ENCODE results near the gene AHCYL1. TPM values are rescaled to one million over a fixed set of nuclear protein-coding genes. Genes with fewer than 3 reads are reported as not detected.

Gene AHCYL1
- polyA plus RNA-seq, 1 experiment = 95.5 TPM

DNA sequence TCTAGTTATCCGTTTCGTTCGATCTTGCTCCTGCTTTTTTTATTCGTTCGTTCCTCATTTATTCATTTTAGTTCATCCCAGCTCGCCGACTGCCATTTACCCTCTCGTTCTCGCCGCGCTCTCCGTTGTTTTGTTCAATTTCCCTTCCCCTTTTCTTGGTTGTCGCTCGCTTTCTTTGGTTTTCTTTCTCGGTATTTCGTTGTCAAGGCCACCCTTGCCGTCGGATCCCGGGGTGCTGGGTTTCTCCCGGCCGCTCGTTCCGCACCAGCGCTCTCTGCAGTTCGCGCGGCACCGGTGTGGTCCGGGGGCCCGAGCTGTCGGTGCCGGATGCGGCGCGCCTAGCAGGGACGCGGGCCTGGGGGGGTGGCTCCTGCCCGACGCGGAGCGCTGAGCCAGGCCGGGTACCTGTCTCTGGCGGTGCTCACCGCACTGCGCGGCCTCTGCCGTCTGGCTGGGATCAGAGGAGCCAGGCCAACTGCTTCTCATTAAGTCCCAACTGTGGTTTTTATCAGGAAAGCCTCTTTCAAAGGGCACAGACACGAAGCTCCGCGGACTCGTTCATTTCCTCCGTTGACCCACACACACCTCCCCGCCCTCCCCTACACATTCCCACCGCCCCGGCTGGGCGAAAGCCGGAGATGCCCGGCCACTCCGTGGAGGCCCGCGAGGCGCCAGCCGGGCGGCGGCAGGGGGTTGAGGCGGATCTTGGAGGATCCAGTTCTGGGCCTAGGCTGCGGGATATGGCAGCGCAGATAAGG lies 84.3 kb downstream of the AHCYL1 start:
- no peak for TF ChIP-seq CTCF (IDR thresholded peaks at IDR 0.05; ENCODE audit: insufficient read depth, low read depth, low read length)
- ChIA-PET CTCF (interaction anchor here (1.2 to 6.3 kb wide), 6 partner anchors 9 to 48 kb away, joined by 3 to 48 read pairs (median 5); no protein-coding TSS in a partner anchor), POLR2A (no interaction called here)
- 0 out of 2 replicates have a peak, but pooled peaks cover 1% of the 10 kb centered on the region for H3K36me3 ChIP-seq (ENCODE audit: control insufficient read depth, insufficient read depth, low read length)
- H3K4me3 ChIP-seq (ENCODE audit: low read depth, low read length) = peak overlapping the region; percentile 43
- H3K27me3 ChIP-seq (ENCODE audit: control insufficient read depth, insufficient read depth, low read length) = peaks cover 25% of the 10 kb centered on the region
- no peak for DNase-seq (ENCODE audit: low read depth)

- ChIA-PET POLR2A (no interaction called here), CTCF (interaction anchor here (1.2 to 6.3 kb wide), 6 partner anchors 10 to 47 kb away, joined by 3 to 48 read pairs (median 5); no protein-coding TSS in a partner anchor)
- peak overlapping the region; percentile 43 for H3K4me3 ChIP-seq (ENCODE audit: low read depth, low read length)
- no peak for DNase-seq (ENCODE audit: low read depth)
- H3K27me3 ChIP-seq (ENCODE audit: control insufficient read depth, insufficient read depth, low read length) = peaks cover 27% of the 10 kb centered on the region
- TF ChIP-seq CTCF (IDR thresholded peaks at IDR 0.05; ENCODE audit: insufficient read depth, low read depth, low read length) = no peak
- 0 out of 2 replicates have a peak, but pooled peaks cover 1% of the 10 kb centered on the region for H3K36me3 ChIP-seq (ENCODE audit: control insufficient read depth, insufficient read depth, low read length)
Measured at GRCh38 chr1:110069404-110070281, 85.1 kb downstream of the AHCYL1 start.

DNA sequence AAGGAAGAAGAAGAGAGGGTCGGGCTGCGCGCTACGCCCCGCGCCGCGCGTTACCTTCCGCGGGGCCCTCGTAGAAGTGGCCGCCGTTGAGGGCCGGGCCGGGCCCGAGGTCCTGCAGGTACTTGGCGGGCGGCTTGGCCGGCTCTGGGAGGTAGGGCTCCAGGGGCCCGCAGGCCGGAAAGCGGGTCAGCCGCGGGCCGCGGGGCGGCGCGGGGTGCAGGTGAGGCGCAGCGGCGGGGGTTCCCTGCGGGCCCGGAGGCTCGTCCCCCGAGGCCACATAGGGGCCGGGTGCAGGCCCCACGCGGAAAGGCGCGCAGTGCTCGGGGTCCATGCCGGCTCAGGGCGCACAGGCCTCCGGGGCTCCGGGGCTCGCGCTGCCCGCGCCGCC lies 85.7 kb downstream of the AHCYL1 start:
- Histone ChIP-seq H3K4me3 (ENCODE audit: low read depth, low read length) (peak overlapping the region; percentile 43), H3K27me3 (ENCODE audit: control insufficient read depth, insufficient read depth, low read length) (peaks cover 27% of the 10 kb centered on the region), H3K36me3 (ENCODE audit: control insufficient read depth, insufficient read depth, low read length) (0 out of 2 replicates have a peak, but pooled peaks cover 1% of the 10 kb centered on the region)
- no peak for TF ChIP-seq CTCF (IDR thresholded peaks at IDR 0.05; ENCODE audit: insufficient read depth, low read depth, low read length)
- DNase-seq (ENCODE audit: low read depth) = no peak
- CTCF ChIA-PET = interaction anchor here (1.3 to 3.1 kb wide), 5 partner anchors 12 to 36 kb away, joined by 3 to 19 read pairs (median 6); no protein-coding TSS in a partner anchor
- POLR2A ChIA-PET = no interaction called here

DNA sequence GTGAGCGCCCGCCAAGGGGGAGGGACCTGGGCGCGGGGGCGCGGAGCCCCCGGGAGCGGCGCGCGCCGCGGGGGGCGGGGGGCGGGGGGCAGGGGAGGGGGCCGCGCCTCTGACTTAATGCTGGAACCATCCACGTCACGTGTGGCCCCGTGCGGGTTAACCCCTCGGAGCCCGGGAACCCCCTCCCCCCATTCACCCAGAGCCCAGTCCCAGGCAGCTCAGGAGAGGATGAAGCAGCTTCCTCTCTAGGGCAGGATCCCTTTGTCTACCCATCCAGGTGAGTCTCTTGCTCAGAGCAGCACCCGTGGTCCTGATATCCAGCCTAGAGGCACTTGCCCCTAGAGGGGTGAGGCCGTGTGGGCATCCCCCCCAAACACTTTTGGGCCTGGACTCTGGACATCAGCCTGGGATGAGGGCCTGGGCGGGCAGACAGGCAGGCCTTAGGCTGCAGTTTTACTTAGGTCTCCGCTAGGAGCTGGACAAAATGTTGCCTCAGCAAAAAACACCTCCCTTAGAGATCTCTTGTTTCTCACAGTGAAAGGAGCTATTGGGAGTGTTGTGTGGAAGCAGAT lies 86.2 kb downstream of the AHCYL1 start, which contains the start of gene ALX3:
TSS of gene ALX3 (minus strand) at position 2 of the 572 bp plus-strand sequence. CDS start 60 bp downstream, outside the sequence.
- TF ChIP-seq CTCF (IDR thresholded peaks at IDR 0.05; ENCODE audit: insufficient read depth, low read depth, low read length) = no peak
- ChIA-PET POLR2A (no interaction called here), CTCF (interaction anchor here (0.6 to 3.1 kb wide), 14 partner anchors 8 to 137 kb away, joined by 3 to 19 read pairs (median 4); no protein-coding TSS in a partner anchor)
- DNase-seq (ENCODE audit: low read depth) = no peak
- H3K36me3 ChIP-seq (ENCODE audit: control insufficient read depth, insufficient read depth, low read length) = 0 out of 2 replicates have a peak, but pooled peaks cover 1% of the 10 kb centered on the region
- peak within 1 kb of the TSS; percentile 43 for H3K4me3 ChIP-seq (ENCODE audit: low read depth, low read length)
- peaks cover 27% of the 10 kb centered on the region for H3K27me3 ChIP-seq (ENCODE audit: control insufficient read depth, insufficient read depth, low read length)

Other genes with a start within 250 kb of the AHCYL1 start
- gene GSTM3, start 243.7 kb upstream of the AHCYL1 start, polyA plus RNA-seq (2011; rRNA removed) = 113 and 172 TPM in 2 replicates
- gene EPS8L3, start 220.8 kb upstream of the AHCYL1 start, polyA plus RNA-seq (2011; rRNA removed) = not detected in 2 replicates
- 40.4 and 48.4 TPM in 2 replicates for gene CSF1, start 73.9 kb upstream of the AHCYL1 start, polyA plus RNA-seq (2011; rRNA removed)
- gene STRIP1, start 49.9 kb downstream of the AHCYL1 start, polyA plus RNA-seq (2011; rRNA removed) = 37.3 and 46.2 TPM in 2 replicates
- gene ALX3, start 85.9 kb downstream of the AHCYL1 start, polyA plus RNA-seq (2011; rRNA removed) = 4.3 and 5.7 TPM in 2 replicates
- 22.9 and 34.8 TPM in 2 replicates for gene UBL4B, start 127.7 kb downstream of the AHCYL1 start, polyA plus RNA-seq (2011; rRNA removed)
- 0.85 and 1.6 TPM in 2 replicates for gene SLC6A17, start 165.7 kb downstream of the AHCYL1 start, polyA plus RNA-seq (2011; rRNA removed)
- gene KCNC4, start 225.5 kb downstream of the AHCYL1 start, polyA plus RNA-seq (2011; rRNA removed) = 1.6 and 2.6 TPM in 2 replicates

Data from BJ (cell line).